PC-3 (cell line): Measurements from ENCODE around the gene GREB1L.

Experiments used
- CTCF ChIP-seq: fragments of 300-600 bp; sonication (generic); conservative IDR thresholded peaks from 2 replicates; pipeline ENCODE4 v1.5.1; 2017; ENCODE audit warnings: antibody characterized with exemption, low read depth, mild to moderate bottlenecking, low read length
- EZH2 ChIP-seq: fragments of 300-600 bp; sonication (generic); IDR thresholded peaks from one replicate; pipeline ENCODE4 v1.6.1; 2017; ENCODE audit warnings: antibody characterized with exemption, mild to moderate bottlenecking, low read length; ENCODE audit not compliant: unreplicated experiment

GRCh38 chr18:21534327-21534726 is 292.3 kb downstream of the GREB1L start:
- TF ChIP-seq CTCF = no peak
- TF ChIP-seq EZH2 = no peak
